NOMO-1 treated with DMSO at 0.1 percent for 48 hours (cell line): ENCODE results near the gene ST6GALNAC3.
"Not testable (repeated sequence)": the region's sequence is repeated elsewhere in the genome, so short reads cannot be mapped to it uniquely, and the experiment has no call there.

Experiments
- DNase-seq: peaks from one replicate; lab custom pipeline; 2025; ENCODE audit not compliant: unreplicated experiment; lab: John Stamatoyannopoulos, UW

Gene ST6GALNAC3

DNA sequence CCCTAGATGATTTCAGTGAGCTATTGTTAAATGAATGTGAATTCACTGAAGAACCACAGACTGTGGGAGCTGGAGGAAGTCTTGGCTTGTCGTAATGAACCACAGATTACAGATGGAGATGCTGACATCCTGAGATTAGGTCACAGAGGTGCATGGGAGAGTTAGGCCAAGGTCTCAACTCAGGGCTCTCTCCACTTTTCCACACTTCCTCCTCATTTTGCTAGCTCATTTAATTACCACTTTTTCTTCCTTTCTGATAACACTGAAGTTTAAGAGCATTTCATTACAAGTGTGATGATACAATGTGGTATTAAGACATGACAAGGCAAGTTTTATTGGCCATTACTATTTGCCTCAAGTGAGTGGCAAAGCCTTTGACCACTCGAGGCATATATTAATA, 30.8 kb downstream of the ST6GALNAC3 start:
- DNase-seq, result no peak

DNA sequence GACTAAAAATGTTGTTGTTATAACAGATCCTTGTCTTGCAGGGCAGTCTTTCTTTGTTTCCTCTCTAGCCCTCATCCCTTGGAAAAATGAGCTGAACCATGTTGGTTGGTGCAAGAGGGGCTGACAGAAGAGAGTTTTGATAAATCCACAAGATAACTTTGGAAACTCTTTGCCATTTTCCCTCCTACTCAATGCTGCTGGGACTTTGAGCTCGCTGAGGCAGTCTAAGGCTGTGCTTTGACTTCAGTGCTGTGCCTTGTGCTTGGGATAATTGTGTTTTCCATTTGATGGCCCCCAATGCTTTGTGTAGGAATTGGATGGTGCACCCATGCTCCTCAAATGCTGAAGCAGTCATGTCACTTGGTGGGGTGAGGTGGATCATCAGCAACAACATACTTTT, 31.7 kb downstream of the ST6GALNAC3 start:
- no peak for DNase-seq

DNA sequence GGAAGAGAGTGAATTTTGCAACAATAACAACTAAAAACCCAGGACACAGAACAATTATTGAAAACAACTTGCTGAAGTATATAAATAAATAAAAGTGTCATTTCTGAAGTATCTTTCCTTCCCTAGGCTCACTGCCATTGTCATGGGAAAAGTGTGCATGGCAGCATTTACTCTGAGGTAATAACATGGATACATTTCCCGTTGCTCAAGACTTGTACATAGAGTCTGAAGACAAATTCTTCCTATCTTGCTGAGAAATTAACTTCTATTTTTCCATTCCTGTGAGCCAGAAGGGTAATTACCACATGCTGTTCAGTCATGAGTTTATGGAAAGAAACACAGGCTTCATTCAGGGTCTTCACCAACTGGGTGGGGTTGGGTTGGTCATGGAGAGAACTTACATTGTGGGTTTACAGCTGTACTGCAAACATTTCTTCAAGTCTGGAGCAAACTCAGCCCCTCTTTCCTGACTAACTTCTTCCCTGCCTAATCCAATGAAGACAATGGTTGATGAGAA, 32.2 kb downstream of the ST6GALNAC3 start:
- DNase-seq, result no peak

DNA sequence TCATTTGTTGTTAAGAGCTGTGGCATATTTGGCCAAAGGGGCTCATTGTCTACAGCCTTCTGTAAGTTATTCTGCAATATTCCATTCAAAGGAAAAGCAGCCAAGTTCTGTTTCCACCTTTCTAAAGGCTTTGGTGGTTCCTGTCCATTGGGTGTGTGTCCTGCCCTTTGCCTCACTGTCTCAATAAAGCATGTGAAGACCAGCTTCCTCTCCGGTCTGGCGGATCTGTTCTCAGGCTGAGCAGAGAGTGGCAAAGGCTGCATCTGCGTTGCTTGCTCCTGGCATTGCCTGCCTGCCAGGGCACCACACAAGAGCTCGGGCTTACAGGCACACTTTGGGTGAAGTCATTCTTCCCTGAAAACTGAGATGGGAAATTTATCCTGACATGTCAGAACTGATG, 34.9 kb downstream of the ST6GALNAC3 start:
- DNase-seq, result no peak

DNA sequence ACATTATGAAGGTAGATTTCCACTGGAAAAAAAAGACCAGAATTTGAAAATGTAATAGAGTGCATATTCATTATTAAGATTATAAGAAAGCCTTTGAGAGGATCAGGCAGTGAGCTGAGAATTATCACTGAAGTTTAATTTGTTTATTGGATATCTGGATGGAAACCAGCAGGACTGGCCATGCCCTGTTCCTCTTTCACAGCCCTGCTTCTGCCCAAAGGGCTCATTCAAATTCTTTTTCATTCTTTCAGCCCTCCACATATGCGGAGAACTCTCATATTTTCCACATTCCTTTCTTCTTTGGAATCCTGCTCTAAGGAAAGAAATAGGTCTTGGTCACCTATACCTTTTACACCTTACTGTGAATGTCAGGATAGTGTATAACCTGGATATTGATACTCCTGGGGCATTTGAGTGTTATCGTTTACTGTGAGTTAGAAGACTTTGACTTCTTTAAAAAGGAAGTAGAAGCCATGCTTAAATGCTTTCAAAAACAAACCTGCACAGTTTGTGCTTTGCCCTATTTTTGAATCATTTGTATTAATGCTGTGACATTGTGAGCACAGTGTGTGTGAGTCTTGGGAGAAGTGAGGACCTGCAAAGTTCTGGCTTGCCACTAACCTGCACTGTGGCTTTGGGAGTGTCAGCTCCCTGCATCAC, 35.5 kb downstream of the ST6GALNAC3 start:
- DNase-seq, result no peak

DNA sequence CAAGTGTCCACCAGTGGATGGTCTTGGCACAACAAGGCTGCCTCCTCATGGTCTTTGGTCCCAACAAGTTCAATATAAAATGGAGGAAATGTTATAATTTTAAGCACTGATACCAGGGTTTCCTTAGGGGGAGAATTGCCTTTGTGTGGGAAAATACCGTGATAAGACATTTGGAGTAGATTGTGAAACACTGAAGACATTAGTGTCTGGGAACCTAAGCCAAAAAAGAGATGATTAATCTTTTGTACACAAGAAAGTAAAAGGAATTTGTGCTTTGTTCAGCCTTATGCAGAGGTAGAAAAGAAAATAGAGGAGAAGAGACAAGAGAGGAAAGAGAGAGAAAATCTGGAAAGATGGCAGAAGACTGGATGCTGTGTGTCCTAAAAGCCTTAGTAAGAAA, 36.1 kb downstream of the ST6GALNAC3 start:
- no peak for DNase-seq

DNA sequence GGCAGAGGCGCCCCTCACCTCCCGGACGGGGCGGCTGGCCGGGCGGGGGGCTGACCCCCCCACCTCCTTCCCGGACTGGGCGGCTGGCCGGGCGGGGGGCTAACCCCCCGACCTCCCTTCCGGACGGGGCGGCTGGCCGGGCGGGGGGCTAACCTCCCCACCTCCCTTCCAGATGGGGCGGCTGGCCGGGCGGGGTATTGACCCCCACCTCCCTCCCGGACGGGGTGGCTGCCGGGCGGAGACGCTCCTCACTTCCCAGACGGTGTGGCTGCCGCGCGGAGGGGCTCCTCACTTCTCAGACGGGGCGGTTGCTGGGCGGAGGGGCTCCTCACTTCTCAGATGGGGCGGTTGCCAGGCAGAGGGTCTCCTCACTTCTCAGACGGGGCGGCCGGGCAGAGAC, 37.8 kb downstream of the ST6GALNAC3 start:
- not testable (repeated sequence) for DNase-seq

DNA sequence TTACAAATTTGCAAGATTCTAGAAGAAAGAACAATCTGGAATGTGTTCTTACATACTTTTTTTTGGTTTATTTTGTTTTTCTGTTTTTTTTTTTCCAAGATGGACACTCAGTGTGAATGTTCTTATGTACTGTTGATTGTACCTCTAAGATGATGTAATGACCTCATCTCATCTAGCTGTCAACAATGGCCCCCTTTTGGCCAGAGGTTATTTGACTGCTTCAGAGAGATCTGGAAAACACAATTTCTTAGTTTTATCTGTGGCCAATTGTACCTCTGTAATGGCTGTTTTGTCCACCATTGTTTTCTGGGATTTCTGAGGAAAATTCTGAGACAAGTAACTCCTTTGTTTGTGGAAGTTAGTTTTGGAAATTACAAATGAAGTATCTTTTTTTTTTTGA, 38.9 kb downstream of the ST6GALNAC3 start:
- no peak for DNase-seq

DNA sequence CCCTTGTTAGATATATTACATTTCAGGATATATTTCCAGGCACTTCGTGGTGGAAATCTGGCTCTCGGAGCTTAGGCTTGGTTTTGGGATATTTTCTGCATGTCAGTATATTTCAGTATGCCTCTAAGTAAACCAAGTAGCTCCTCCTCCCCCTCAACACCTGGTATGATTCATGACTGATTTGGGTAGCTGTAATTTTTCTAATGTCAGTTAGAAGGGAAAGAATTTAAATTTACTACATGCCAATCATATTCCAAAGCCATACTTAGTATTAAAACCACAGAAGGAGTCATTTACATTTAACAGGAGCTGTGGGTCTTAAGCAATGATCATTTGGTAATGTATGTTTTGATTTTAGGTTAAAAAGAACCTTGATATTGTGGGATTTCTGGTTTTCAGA, 40.6 kb downstream of the ST6GALNAC3 start:
- no peak for DNase-seq

DNA sequence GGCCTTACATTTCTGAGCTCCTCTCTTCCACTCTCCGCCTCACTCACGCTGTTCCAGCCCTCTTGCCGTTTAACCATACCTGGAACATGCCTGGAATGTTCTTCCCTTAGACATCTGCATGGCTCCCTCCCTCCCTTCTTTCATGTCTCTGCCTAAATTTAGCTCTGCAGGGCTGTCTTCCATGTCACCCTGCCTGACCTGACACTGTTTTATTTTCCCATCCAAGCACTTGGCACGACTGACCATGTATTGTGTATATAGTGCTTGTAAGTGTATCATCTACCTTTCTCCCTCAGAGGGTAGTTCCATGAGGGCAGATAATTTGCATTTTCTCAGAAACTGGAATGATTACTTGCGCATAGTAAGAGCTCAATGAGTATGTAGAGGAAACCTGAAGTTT, 47.3 kb downstream of the ST6GALNAC3 start:
- no peak for DNase-seq

DNA sequence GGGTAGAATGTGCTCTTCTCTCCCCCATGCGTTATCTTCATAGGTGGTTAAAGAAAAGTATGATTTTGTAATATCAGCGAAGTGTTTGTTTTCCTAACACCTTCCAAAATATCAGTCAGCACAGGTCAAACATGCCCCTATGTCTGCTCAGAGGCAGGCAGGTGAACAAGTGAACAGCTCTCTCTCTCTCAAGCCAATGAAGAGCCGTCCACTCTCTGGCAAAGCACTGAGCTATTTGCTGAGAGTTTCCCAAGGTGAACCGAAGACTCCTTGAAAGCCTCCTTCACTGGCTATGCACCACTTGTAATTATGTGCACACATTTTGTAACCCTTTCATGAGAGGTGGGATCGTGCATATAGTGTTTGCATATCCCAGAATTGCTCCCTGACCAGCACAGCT, 47.7 kb downstream of the ST6GALNAC3 start:
- no peak for DNase-seq

DNA sequence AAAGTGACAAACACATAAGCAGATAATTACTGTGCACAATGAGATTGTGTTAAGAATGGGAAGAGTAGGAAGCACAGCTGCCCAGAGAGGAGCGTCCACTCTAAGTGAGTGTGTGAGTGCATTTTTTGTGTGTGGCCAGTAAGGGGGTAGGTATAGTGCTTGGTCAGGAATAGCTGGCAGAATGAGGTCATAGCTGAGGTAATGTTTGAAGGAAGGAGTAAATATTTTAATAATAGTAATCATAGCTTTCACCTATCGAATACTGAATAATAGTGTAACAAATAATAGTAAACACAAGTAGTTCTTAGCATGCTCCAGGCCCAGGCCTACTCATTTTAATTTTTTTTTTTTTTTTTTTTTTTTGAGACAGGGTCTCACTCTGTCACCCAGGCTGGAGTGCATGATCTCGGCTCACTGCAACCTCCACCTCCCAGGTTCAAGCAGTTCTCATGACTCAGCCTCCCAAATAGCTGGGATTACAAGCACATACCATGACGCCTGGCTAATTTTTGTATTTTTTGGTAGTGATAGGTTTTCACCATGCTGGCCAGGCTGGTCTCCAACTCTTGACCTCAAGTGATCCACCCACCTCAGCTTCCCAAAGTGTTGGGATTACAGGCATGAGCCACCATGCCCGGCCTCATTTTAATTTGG, 49.0 kb downstream of the ST6GALNAC3 start:
- DNase-seq, result not testable (repeated sequence)

DNA sequence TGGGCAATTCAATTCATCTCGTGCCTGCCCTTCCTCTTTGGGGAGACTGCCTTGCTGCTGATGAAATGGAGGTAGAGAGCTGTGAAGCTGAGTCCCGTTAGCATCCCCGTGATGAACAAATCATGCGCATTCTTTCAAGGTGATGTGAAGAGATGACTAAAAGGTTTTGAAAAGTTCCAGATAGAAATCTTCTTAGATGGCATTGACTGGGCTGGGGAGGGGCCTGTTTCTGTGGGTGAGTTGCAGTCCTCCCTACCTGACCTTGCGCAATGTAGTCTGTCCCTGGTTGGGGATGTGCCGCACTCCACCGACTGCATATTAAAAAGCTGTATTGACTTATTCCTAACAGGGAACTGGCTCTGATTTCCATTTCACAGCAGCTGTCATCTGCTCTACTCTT, 49.6 kb downstream of the ST6GALNAC3 start:
- DNase-seq, result no peak

DNA sequence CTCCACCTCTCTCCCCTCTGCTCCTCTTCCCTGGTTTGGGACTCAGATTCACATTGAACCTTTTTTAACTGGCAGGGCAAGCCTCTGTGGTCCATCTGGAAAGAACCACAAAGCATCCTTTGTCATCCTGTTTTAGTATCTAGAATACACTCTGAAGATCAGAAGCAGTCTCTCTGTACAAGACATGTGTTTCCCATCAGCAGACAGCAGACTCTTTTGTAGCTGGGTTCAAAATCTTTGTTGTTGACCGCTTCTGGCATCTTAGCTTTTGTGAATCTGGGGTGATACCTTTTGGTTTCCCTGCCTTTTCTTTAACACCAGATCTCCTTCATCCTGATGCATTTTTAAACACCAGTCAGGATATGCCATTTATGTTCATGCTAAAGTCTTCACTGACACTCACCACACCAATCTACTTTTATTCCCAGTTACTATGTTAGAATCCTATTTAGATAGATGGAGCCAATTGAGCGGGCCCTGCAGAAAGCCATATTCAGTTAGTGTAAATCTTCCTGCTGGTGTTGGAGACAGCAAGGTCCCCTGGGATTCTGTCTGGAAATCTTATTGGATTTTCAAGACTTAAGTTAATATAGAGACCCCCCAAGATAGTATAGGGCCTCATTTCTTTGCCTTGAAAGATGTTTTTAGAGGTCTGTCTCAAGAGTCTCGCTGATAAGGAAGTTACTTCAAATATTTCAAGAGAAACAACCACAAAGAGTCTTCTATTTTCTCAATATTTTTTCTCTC, 51.1 kb downstream of the ST6GALNAC3 start:
- DNase-seq, result no peak

DNA sequence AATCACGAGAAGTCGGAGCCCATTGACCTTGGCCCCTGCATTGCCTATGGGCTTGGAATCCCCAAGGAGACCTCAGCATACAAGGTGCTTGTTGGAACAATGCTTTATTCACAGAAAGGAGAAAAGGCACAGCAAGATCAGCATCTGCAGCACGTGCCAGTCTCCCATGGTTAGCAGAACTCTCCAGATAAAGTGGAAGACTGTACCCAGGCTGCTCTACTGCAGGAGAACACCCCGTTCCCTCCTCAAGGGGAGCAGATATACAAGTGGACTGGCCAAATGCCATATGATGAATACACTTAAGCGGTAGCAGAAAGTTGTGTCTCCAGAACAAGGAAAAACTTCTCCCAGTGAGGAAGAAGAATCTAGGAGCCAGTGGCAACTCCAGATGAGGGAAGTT, 53.5 kb downstream of the ST6GALNAC3 start:
- no peak for DNase-seq

DNA sequence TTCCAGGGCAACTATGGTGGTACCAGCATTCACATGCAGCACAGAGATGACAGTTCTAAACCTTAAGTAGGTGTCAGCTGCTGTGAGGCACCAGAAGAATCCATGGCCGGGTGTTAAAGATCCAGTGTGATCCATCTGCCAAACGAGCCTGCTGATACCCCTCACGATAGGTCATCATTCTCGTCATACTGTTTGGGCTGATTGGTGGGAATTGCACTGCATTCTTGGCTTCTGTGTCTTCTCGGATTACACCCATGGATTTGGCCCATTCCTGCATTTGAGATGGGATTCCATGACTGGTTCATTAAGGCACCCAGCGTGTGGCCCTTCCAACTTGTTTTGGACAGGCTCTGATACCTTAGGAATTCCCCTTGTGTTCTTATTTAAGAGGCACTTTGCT, 55.2 kb downstream of the ST6GALNAC3 start:
- DNase-seq, result no peak

DNA sequence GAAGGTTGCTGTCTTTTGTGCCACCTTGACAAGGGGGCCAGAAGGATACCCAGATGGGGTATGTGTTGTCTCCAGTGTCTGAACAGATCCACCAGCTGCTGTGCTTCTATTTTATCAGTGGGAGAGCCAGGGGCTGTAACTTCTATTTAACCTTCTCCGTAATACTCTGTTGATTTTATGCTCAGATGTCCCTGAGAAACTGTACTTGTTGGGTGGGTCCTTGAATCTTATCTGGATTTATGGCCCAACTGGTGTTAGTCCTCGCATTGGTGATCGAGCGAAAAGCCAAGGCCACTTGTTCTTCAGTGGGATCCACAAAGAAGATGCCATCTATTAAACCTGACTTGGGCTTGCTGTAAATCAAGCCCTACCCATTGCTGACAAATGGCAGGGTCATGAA, 56.4 kb downstream of the ST6GALNAC3 start:
- no peak for DNase-seq

DNA sequence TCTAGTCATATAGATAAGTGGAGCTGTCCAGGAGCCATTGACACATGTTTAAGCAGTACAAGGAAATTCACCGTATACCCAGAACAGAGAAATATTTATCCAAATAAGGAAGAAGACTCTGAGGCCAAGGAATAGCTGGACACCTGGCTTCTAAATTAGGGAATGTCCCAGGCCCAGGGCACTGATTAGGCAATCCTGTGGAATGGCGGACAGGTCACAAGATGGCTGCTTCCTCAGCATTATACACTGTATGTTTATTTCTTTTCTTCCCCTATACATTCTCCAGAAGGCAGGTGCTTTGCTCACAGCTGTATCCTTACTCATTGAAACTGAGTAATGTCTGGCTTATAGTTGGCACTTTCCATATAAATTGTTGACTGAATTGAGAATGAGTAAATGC, 59.4 kb downstream of the ST6GALNAC3 start:
- no peak for DNase-seq

DNA sequence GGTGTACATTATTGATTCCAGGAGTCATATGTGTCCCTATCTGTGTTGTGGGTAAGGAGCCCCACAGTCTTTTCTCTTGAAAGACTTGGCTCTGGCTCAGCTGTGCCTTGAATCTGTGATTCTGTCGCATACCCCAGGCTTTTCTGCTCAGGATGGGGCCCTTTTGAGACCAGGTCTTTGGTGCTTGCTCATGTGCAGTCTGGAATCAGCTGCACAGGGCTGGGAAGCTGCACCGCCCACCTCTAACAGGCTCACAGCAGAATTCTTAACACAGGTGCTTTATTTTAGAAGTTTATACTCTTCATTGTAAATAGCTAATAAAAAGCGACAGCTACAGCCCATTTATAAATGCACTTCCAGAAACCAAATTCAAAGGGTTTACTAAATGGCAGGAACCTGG, 61.3 kb downstream of the ST6GALNAC3 start:
- no peak for DNase-seq

DNA sequence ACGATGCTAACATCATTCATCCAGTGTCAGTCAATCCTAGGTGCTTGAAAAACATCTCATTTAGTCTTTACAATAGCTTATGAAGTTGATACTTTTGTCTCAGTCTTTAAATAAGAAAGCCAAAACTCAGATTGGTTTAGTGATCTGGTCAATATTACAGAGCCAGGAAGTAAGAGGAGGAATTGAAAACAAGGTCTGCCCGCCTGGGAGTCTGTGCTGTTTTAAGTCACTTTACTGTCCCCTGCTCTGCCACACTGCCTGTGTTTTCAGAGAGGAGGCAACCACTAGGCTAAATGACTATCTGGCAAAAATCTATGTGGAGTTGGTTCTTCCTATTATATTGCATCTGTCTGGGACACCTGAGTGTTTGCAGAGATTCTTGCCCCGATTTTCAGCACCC, 62.3 kb downstream of the ST6GALNAC3 start:
- DNase-seq, result no peak

DNA sequence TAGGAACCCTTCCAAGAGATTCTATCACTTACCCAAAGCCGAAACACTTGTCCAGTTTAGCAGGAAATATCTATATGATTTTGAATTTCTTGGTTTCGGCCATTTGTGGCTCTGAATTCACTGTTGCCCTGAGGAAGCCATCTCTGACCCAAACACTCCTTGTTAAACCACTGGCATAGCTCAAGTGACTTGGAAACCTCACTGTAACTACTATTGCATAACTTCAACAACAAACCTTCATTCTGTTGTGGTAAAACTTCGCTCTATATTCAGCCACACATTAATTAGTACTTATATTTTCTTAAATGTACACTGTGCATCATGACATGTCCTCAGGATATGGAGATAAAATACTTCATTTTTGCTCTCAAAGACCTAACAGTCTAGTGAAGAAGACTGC, 63.2 kb downstream of the ST6GALNAC3 start:
- no peak for DNase-seq

DNA sequence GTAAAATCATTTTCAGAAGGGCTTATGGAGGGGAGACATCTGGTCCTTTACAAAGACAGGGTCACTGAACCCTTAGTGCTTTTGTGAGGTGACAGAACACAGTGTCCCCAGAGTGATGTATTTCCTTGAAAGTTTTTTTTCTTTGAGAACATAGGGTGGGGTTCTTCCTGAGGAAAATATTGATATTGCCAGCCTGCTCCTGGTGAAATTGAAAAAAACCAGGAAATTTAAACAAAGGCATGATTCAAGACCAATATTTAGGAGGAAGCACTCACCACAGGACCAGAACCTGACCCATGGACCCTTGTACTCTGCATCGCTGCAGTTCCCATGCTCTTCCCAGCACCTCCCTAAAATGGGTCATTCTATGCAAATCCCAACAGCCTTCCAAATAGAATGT, 63.7 kb downstream of the ST6GALNAC3 start:
- no peak for DNase-seq
